Measurements from ENCODE around the gene TMEM229A.

GRCh38 chr7:124056234-124056633, 23.4 kb upstream of the TMEM229A start:
- no peak for TF ChIP-seq POLR2A (IDR thresholded peaks at IDR 0.05)
- no peak for TF ChIP-seq POLR2AphosphoS5 (IDR thresholded peaks at IDR 0.05)
- no peak for TF ChIP-seq CTCF (IDR thresholded peaks at IDR 0.05)
- no peak for TF ChIP-seq EP300 (IDR thresholded peaks at IDR 0.05)
